GM19397 (cell line): Measurements from ENCODE around the gene CD151.

Source experiments
- ATAC-seq: cut with Tn5 transposase; IDR thresholded peaks from one replicate; pipeline ENCODE4 v1.9.1; 2021; ENCODE audit warnings: mild to moderate bottlenecking, moderate library complexity; ENCODE audit not compliant: unreplicated experiment

Gene CD151

GRCh38 chr11:832529-833113 is at the start of gene CD151:
TSS of gene CD151 (plus strand) at chr11:832952. CDS start at chr11:836070, 3,118 bp downstream.
- no peak for ATAC-seq

DNA sequence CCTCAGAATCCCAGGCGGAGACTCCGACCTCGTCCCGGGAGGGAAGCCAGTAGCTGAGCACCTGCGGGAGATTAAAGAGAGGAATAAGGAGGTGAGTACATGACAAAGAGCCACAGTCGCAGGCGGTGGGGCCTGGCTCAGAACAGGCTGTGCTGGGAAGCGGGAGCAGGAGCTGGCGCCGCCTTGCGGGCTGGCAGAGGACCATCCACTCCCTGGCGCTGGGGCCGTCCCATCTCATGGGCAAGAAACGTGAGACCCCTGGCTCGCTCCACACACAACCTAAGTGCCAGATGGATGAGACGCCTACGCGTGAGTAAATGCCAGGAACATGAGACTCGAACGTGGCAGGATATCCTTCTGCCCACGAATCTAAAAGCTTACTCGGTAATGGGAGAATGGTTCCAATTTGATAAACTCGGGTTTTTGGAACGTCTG is 49.2 kb upstream of the CD151 start:
- ATAC-seq: no peak

DNA sequence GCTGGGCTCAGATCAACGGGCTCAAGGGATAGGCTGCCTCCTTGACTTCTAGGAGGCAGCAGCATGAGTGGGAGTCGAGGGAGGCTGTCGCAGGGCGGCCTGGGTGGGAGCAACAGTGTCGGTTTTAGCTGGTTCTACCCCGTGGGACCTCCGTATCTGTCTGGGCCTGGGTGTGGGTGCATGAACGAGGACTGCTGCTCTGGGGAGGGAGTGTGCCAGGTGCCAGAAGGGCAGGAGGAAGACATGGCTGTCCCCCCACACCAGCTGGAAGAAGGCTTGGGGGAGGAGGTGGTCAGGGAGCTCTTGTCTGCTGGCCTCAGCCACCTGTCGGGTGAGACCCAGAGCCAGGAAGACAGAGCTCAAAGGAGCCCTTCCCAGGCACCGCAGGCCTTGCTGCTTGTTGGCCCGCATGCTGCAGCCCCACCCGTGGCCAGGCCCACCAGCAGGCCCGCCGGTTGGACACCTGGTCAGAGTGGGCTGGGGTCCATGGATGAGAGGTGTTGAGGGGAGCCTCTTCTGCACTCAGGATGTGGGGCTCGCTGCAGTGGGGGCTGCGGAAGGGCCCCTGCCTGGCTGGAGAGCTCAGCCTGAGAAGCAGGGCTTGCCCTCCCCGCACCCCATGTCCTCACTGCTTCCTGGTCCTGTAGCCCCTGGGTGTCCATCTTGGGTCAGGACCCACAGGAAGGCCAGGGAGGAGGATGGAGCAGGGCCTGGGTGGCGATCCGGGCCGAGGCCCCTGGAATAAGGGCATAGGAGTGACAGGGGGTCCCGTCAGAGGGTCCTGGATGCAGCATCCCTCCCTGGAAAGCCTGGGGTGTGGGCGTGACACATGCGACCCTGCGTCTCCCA is 46.3 kb upstream of the CD151 start:
- no peak for ATAC-seq

GRCh38 chr11:787084-787675 is 45.6 kb upstream of the CD151 start:
- no peak for ATAC-seq

DNA sequence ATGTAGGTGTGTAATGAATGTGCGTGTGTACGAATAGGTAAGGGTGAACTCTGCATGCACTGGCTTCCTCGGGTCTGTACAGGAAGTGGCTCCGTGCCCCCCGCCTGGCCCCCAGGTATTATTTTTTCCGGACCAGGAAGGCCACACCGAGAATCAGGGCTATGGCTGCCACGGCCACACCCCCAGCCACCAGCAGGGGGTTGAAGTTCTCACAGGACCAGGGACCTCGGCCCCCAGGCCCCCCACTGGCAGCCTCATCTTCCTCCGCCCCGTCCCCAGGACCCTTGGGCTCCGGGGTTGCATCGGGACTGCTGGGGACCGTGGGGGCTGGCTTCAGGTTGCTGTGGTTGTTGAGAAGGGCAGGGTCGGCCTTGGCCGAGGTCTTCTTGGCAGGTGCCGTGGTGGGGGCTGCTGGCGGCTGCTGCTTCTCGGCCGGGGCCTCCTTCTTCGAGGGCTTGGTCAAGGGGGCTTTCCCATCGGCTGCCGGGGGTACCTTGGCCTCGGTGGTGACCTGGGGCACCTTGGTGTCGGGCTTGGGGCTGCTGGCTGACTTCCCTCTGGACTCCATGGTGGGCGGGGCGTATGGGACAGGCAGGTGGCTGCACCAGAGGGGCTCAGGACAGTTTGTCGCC is 44.6 kb upstream of the CD151 start:
- no peak for ATAC-seq

GRCh38 chr11:788953-789940 is 43.5 kb upstream of the CD151 start:
- no peak for ATAC-seq

DNA sequence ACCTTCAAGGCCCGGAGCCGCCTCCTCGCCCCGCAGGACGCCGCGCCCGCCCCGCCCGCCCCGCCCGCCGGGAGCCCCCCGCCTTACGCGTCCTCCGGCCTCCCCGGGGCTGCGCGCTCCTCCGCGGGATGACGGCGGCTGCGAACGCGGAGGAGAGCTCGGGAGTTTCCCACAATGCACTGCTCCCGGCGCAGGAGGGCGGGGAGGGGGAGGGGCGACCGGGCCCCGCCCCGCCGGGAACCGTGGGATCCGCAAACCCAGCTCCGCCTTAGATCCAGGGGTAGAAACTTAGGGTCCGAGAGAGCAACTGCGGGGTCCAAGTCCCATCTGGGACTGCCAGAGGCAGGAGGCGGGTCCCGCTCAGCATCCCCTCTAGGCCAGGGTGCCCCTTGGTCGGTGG is 42.8 kb upstream of the CD151 start, which contains the start of gene CEND1:
Gene CEND1, minus strand, starts transcription at position 148 of the 400 bp plus-strand sequence. CDS start 1,514 bp downstream, outside the sequence.
- ATAC-seq: no peak

GRCh38 chr11:790721-791564 is 41.8 kb upstream of the CD151 start:
- ATAC-seq: no peak

DNA sequence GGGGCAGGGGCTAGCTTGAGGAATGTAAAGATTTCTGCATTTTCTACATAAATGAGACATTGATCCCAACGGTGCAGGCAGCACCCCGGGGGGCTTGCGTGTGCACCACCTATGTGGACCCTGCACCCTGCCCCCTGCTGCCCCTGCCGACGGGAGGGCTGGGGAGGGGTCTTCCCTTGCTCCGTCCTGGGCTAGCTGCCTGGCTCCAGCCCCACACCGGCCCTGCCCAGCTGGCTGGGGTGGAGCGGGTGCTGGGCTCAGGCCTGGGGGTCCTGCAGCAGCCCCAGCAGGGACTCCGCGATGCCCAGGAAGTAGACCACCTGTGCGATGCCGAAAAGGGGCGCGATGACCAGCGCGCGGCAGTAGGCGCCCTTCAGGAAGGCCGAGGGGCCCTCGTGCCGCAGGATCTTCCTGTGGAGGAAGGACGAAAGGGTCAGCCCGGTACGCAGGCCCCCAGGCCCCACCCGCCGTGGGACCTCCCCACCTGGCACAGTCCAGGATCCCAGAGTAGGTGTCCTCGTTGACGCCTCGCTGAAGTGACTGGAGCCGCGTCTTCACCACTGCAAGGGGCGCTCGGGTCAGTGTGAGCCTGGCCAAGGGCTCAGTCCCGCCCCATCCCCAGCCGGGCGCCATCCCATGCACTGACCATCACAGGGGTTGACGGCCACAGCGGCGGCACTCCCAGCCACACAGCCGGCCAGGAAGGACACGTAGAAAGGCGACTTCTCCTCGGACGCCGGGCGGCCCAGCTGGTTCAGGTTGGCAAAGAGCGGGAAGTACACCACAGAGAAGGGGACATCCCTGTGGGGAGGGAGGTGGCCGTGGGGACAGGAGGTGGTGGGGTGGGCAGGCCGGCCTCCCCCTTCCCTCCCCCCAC is 40.9 kb upstream of the CD151 start:
- no peak for ATAC-seq

GRCh38 chr11:792535-792821 is 40.3 kb upstream of the CD151 start:
- no peak for ATAC-seq

- no peak for ATAC-seq
Observed at GRCh38 chr11:792873-793272, 39.9 kb upstream of the CD151 start.

- ATAC-seq: no peak
Observed at GRCh38 chr11:793556-793955, 39.2 kb upstream of the CD151 start.

- no peak for ATAC-seq
Observed at GRCh38 chr11:794013-794765, 38.6 kb upstream of the CD151 start.

DNA sequence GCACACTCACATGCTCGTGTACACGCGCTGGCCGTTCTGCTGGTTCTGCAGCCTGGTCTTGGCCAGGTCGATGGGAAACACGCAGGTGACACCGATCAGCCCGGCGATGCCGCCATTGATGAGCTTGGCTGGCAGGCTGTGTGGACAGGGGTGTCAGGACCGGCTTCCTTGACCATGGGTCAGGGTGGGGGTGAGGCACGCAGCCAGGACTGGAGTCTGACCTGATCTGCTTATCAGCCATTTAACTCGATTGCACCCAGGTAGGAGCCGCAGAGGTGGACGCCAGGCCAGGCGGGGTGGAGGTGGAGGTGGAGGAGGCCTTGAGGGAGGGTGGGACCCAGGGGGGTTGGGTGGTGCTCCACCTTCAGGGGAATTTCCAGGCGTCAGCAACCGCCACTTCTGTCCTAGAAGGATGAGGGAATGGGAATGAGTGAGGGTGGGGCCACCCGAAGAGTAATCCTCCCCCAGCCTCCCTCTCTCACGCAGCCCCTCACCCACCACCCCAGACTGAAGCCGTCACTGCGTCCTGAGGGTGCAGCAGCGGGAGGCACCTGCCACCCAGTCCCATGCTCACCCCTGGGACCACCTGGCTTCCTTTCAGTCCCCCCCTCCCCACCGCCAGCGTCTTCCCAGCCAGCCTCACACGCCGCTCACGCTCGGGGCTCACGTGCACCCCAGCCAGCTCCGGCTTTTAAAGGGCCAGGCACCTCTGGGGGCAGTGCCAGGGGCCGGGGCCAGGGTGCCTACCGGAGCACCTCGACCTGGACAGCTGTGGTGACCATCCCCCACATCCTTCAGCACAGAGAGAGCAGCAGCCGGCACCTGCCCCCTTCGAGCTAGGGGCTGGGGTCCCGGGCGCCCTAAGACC is 37.8 kb upstream of the CD151 start:
- no peak for ATAC-seq

- ATAC-seq: no peak
Observed at GRCh38 chr11:795634-796564, 36.9 kb upstream of the CD151 start.
